ENCODE results near the gene CELA3A.
"Not testable (repeated sequence)": the region's sequence is repeated elsewhere in the genome, so short reads cannot be mapped to it uniquely, and the experiment has no call there.

GRCh38 chr1:21997891-21998623 is 3.4 kb upstream of the CELA3A start:
- not testable (repeated sequence) for TF ChIP-seq CTCF (conservative IDR thresholded peaks at IDR 0.05 in 1 of 2, IDR thresholded peaks at IDR 0.05 in 1 of 2; ENCODE audit: extremely low read depth in 1 of 2, insufficient read depth in 1 of 2, low read depth in 1 of 2, low read length in 2 of 2); EZH2 (IDR thresholded peaks at IDR 0.05; ENCODE audit: borderline replicate concordance, low read length)
